GM19372 (cell line): Measurements from ENCODE around the gene NUP62.
"Not testable (repeated sequence)": the region's sequence is repeated elsewhere in the genome, so short reads cannot be mapped to it uniquely, and the experiment has no call there.

Source experiments
- ATAC-seq: cut with Tn5 transposase; IDR thresholded peaks from one replicate; pipeline ENCODE4 v1.9.1; 2021; ENCODE audit warnings: mild to moderate bottlenecking, low read depth, moderate library complexity; ENCODE audit not compliant: unreplicated experiment

The NUP62 gene, protein sequence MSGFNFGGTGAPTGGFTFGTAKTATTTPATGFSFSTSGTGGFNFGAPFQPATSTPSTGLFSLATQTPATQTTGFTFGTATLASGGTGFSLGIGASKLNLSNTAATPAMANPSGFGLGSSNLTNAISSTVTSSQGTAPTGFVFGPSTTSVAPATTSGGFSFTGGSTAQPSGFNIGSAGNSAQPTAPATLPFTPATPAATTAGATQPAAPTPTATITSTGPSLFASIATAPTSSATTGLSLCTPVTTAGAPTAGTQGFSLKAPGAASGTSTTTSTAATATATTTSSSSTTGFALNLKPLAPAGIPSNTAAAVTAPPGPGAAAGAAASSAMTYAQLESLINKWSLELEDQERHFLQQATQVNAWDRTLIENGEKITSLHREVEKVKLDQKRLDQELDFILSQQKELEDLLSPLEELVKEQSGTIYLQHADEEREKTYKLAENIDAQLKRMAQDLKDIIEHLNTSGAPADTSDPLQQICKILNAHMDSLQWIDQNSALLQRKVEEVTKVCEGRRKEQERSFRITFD

GRCh38 chr19:49929121-49929610 is at the start of gene NUP62, which contains the start of gene ATF5:
NUP62 (minus strand) TSS chr19:49929504; CDS start chr19:49909807, 19,697 bp downstream.
ATF5 (plus strand) TSS chr19:49929205; CDS start chr19:49930851, 1,646 bp downstream.
- peak; percentile 50 for ATAC-seq

DNA sequence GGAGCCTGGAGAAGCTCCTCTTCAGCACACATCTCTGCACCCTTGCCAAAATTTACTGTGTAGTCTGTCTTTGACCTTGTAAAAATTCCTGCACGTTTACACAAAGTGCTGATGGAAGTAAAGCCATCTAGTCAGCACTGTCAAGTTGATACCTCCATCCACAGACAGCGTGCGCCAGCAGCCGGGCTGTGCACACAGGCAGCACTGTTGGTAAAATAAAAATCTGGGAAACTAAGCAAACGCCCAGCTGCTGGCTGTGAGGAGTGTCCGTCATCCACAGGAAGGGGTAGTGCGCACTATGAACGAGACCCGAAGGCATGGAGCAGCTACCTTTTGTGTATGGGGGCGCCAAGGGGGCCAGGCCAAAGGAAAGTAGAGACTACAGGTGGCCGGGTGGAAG is 49.0 kb upstream of the NUP62 start:
- ATAC-seq: no peak

GRCh38 chr19:49977881-49978280 is 48.6 kb upstream of the NUP62 start:
- no peak for ATAC-seq

GRCh38 chr19:49977076-49977475 is 47.8 kb upstream of the NUP62 start:
- ATAC-seq: no peak

DNA sequence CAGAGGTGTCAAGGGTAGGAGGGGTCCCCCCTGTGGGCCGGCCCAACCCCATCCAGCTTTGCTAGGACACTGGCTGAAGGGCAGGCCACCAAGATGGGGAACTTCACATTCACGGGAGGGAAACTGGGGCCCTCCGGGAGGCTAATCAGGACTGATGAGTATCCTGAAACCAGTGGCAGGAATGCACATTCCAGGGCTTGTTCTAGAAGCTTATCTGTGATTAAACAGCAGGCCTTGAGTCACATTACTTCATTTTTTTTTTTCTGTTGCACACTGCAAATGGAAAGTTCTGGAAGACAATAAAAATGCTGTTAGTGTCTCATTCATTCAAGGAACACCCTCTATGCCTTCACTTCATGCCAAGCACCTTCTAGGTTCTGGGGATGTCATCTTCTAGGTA is 47.2 kb upstream of the NUP62 start:
- no peak for ATAC-seq

DNA sequence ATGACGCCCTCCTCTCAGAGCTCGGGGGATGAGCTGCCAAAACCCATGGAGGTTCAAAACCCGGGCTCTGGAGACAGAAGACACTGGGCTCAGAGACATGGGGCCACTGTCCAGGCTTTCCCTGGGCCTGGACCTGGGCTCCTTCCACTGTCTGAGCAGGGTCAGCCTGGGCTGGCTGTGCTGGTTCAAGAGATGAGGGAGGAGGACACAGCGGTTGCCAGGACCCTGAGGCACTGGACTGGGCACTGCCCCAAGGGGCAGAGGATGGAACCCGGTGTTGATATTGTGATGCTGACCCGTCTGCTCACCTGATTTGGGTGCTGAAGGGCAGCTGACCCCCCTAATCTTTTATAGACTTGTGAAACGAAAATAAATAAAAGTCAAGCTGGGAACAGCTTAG is 45.7 kb upstream of the NUP62 start:
- ATAC-seq: no peak

- no peak for ATAC-seq
Observed at GRCh38 chr19:49973987-49974386, 44.7 kb upstream of the NUP62 start.

GRCh38 chr19:49972841-49973240 is 43.5 kb upstream of the NUP62 start:
- ATAC-seq: no peak

- no peak for ATAC-seq
Observed at GRCh38 chr19:49971991-49972411, 42.7 kb upstream of the NUP62 start.

- not testable (repeated sequence) for ATAC-seq
Observed at GRCh38 chr19:49969355-49969754, 40.1 kb upstream of the NUP62 start.

DNA sequence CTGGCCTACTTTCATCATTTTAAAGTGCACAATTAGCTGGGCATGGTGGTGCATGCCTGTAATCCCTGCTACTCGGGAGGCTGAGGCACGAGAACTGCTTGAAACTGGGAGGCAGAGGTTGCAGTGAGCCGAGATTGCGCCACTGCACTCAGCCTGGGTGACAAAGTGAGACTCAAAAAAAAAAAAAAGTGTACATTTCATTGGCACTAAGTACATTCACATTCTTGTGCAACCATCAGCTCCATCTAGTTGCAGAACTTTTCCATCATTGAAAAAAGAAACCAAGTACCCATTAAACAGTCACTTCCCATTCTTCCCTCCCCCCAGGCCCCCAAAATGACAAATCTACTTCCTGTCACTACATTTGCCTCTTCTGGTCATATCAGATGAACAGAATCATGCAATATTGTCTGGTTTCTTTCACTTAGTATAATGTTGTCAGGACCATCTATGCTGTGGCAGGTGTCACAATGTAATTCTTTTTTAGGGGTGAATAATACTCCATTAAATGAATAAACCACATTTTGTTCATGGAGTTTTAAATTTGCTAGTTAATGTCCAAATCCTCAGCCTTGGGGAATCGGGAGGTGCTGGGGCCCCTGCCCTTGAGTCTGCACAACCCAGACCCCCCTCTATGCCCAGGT is 39.1 kb upstream of the NUP62 start:
- ATAC-seq: no peak

DNA sequence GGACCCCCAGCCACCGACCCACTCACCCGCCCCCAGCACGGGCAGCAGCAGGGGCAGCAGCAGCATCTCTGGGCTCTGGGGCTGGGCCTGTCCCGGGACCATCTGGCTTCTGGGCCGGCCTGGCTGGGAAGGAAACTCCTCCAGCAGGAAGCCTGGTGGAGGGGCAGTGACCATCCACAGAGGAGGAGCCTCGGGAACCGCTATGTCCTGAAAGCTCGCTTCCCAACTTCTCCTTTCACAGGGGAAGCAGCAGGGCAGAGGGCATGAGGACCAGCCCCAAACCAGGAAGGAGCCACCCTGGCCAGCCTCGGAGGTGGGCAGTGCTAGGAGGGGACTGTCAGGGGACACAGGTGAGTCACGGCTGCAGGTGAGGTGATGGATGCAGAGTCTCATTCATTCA is 31.7 kb upstream of the NUP62 start, which contains the start of gene SIGLEC11:
Gene SIGLEC11, minus strand, starts transcription at position 193 of the 400 bp plus-strand sequence. Its CDS starts 91 bp downstream, at position 102.
- not testable (repeated sequence) for ATAC-seq

- ATAC-seq: not testable (repeated sequence)
Observed at GRCh38 chr19:49959892-49960291, 30.6 kb upstream of the NUP62 start.

GRCh38 chr19:49958596-49958995 is 29.3 kb upstream of the NUP62 start:
- not testable (repeated sequence) for ATAC-seq

- ATAC-seq: not testable (repeated sequence)
Observed at GRCh38 chr19:49958144-49958543, 28.8 kb upstream of the NUP62 start.

DNA sequence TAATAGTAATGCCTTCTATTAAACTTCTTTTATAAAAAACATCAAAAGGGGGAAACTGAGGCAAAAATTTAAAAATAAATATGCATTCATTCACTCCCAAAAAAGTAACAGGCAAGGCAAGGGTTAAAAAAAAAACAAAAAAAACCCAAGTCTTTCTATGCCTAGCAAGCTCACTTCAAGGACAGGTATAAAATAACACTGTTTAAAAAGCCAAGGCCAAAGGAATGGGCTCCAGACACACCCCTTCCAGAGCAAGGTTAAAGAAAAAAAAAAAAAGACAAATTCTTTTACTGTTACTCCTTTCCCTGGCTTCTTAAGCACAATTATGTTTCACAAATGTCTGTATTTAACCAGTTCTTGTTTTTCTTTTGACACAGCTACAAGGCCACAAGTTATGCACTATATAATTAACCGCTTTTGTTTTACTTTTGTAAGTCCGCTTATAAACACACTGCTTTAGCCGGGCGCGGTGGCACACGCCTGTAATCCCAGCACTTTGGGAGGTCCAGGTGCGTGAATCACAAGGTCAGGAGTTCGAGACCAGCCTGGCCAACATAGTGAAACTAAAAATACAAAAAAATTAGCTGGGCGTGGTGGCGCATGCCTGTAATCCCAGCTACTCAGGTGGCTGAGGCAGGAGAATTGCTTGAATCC is 28.1 kb upstream of the NUP62 start:
- ATAC-seq: no peak

GRCh38 chr19:49956115-49956495 is 26.8 kb upstream of the NUP62 start:
- no peak for ATAC-seq

DNA sequence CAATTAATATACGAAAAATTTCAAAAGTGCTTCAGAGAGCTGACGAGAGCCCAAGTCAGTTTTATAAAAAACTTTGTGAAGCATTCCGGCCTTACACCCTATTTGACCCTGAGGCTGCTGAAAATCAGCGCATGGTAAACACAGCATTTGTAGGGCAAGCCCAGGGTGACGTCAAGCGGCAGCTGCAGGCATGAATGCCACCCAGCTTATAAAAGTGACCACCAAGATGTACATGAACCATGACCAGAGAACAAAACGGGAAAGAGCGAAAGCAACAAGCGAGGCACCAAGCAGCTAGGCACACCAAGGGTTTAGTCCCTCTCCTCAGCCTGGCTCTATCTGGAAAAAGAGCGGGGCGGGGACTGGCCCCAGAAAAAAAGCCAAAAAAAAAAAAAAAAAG is 25.6 kb upstream of the NUP62 start:
- ATAC-seq: no peak

GRCh38 chr19:49954092-49954829 is 25.0 kb upstream of the NUP62 start:
- no peak for ATAC-seq

- no peak for ATAC-seq
Observed at GRCh38 chr19:49953416-49953815, 24.1 kb upstream of the NUP62 start.
